A549 (cell line): ENCODE measurements around the gene GPR25. TPM values are rescaled to one million over a fixed set of nuclear protein-coding genes. Genes with fewer than 3 reads are reported as not detected.

ENCODE experiments used
- ATAC-seq, 2 experiments: fragments of 200-7000 bp in 1 of 2; fragments of >200 bp in 1 of 2; cut with Nextera tagmentation in 1 of 2; cut with Tn5 transposase in 1 of 2; 3 replicates each; pipeline versions ENCODE4 v1.8.0 to v1.9.1; 2018 to 2020; ENCODE audit warnings: mild to moderate bottlenecking in 1 of 2, moderate library complexity in 1 of 2
- CTCF ChIA-PET: fragments of 300-600 bp; sonication (Branson Sonifier 250); formaldehyde crosslinking; extraction: SDS; loops from one replicate; lab custom pipeline; 2021; ENCODE audit warnings: antibody characterized with exemption, inconsistent platforms; lab: Yijun Ruan, JAX
- POLR2A ChIA-PET: fragments of 350-600 bp; formaldehyde crosslinking; extraction: SDS; loops from one replicate; lab custom pipeline; 2021; ENCODE audit warnings: antibody characterized with exemption, inconsistent platforms; lab: Yijun Ruan, JAX
- DNase-seq, 2 experiments: peaks; one replicate each; pipeline versions ENCODE4 v3.0.0 to v3.0.0-alpha.2; 2011 to 2016; ENCODE audit warnings: low read depth in 1 of 2, low spot score in 1 of 2
- FAIRE-seq: peaks from 2 replicates; lab custom pipeline; 2011; peaks lifted over from hg19 to GRCh38; lab: Jason Lieb, UNC
- H3K27ac ChIP-seq, 2 experiments: fragments of >200 bp; sonication (Bioruptor Twin); formaldehyde crosslinking; 3 replicates each; pipeline ENCODE4 v1.5.1; 2016 to 2017
- H3K4me1 ChIP-seq: fragments of >200 bp; sonication (Bioruptor Twin); formaldehyde crosslinking; 3 replicates; pipeline ENCODE4 v1.6.1; 2016
- H3K4me2 ChIP-seq: fragments of >200 bp; sonication (Bioruptor Twin); formaldehyde crosslinking; 3 replicates; pipeline ENCODE4 v1.6.1; 2016
- H3K4me3 ChIP-seq: fragments of >200 bp; sonication (Bioruptor Twin); formaldehyde crosslinking; 3 replicates; pipeline ENCODE4 v1.5.1; 2016
- H3K9me3 ChIP-seq: fragments of >200 bp; sonication (Bioruptor Twin); formaldehyde crosslinking; 3 replicates; pipeline ENCODE4 v1.6.1; 2016
- CBX2 ChIP-seq: fragments of 200-600 bp; sonication (generic); IDR thresholded peaks from 2 replicates; pipeline ENCODE4 v1.6.1; 2016; ENCODE audit warnings: low read depth, mild to moderate bottlenecking, borderline replicate concordance
- EHF ChIP-seq: fragments of 250-450 bp; sonication (Bioruptor Pico); IDR thresholded peaks from 2 replicates; pipeline ENCODE4 v1.5.0; 2020; ENCODE audit warnings: mild to moderate bottlenecking
- FOSL2 ChIP-seq, 2 experiments: fragments of 450-650 bp in 1 of 2; fragments of >200 bp in 1 of 2; sonication (Bioruptor Twin) in 1 of 2; formaldehyde crosslinking; IDR thresholded peaks; 2 replicates each; pipeline versions ENCODE4 v1.5.0 to v1.6.1; 2016 to 2020; ENCODE audit warnings: mild to moderate bottlenecking in 1 of 2, moderate library complexity in 1 of 2
- JUNB ChIP-seq: fragments of >200 bp; sonication (Bioruptor Twin); formaldehyde crosslinking; IDR thresholded peaks from 2 replicates; pipeline ENCODE4 v1.6.1; 2016
- MYC ChIP-seq: IDR thresholded peaks from 2 replicates; pipeline ENCODE4 v1.6.1; 2012; ENCODE audit warnings: mild to moderate bottlenecking, inconsistent platforms, low read length, improper control_type of control experiment, borderline replicate concordance
- NR3C1 ChIP-seq: fragments of >200 bp; sonication (Bioruptor Twin); formaldehyde crosslinking; IDR thresholded peaks from 3 replicates; pipeline ENCODE4 v1.6.1; 2017
- POLR2AphosphoS2 ChIP-seq: conservative IDR thresholded peaks from 2 replicates; pipeline ENCODE4 v1.6.1; 2012; ENCODE audit warnings: low read length, improper control_type of control experiment, inconsistent platforms
- RNF2 ChIP-seq: fragments of 200-600 bp; sonication (generic); IDR thresholded peaks from 2 replicates; pipeline ENCODE4 v1.6.1; 2016; ENCODE audit warnings: low read depth, mild to moderate bottlenecking, antibody characterized with exemption, moderate library complexity, borderline replicate concordance
- TFCP2L1 ChIP-seq: fragments of 250-450 bp; sonication (Bioruptor Pico); IDR thresholded peaks from 2 replicates; pipeline ENCODE4 v1.5.0; 2021; ENCODE audit warnings: mild to moderate bottlenecking
- WGBS: methylation state at CpG from one replicate; pipeline ENCODE4 v1.1.6; 2017; ENCODE audit errors: missing lambda C conversion rate; 5-methylcytosine and 5-hydroxymethylcytosine counted together
- polyA plus RNA-seq, 4 experiments: library from polyadenylated mRNA; depleted of rRNA in 3 of 4; stranded (reverse); fragments of >200 nt; fragmentation: RNase III in 1 of 4; extraction: RNeasy Plus Mini Kit Qiagen cat#74134 plus additional on column Dnase treatment in 1 of 4; gene quantifications; 2 replicates in 3 of 4; 3 replicates in 1 of 4; pipeline ENCODE4 v1.2.3, GENCODE V29; 2011 to 2017
- TF ChIP-seq, protein P1 (sequence below): fragments of 200-600 bp; sonication (generic); IDR thresholded peaks from 2 replicates; pipeline ENCODE4 v1.6.1; 2016; ENCODE audit warnings: antibody characterized with exemption, mild to moderate bottlenecking, moderate library complexity
- TF ChIP-seq, protein P2 (sequence below): fragments of 250-450 bp; sonication (Bioruptor Pico); IDR thresholded peaks from 2 replicates; pipeline ENCODE4 v1.5.0; 2021; ENCODE audit warnings: mild to moderate bottlenecking, moderate library complexity, borderline replicate concordance
- TF ChIP-seq, protein P3 (sequence below): IDR thresholded peaks from 2 replicates; pipeline ENCODE4 v1.6.1; 2012; ENCODE audit warnings: low read depth, borderline replicate concordance
- TF ChIP-seq, protein P4 (sequence below): IDR thresholded peaks from 2 replicates; pipeline ENCODE4 v1.6.1; 2012
- TF ChIP-seq, protein P5 (sequence below): fragments of >200 bp; sonication (Bioruptor Twin); formaldehyde crosslinking; IDR thresholded peaks from 3 replicates; pipeline ENCODE4 v1.6.1; 2016

The GPR25 gene
- polyA plus RNA-seq, 2 of the 4 experiments (the other 2 are of a cell fraction) = not detected

DNA sequence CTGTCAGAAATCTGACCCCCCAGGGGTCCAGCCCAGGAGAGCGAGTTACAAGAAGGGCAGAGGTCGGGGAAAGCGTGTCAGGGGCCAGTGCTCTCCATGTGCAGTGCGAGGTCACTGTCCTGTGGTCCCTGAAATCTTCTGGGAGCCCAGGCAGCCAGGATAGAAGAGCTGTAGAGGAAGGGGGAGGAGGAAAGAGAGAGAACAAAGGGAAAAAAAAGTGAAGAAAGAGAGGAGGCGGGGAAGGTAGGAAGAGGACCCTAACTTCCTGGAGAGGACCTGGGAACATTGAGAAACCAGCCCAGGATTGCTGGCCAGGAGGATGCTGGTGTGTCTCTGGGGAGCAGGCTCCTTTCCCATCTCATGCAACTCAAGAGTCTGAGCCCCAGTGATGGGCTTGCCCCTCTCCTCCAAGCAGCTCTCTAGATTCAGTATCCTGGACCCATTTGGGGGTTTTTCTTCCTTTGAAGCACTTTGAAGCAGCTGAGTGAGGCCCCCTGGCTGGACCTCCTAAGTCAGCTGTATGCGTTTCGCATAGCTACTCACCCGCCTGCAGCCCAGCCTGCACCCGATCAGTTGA, 15.1 kb downstream of the GPR25 start:
- H3K4me2 ChIP-seq = no peak overlapping the region
- no peak for FAIRE-seq
- no peak for TF ChIP-seq POLR2AphosphoS2
- TF ChIP-seq JUNB = no peak
- TF ChIP-seq, protein P1, sequence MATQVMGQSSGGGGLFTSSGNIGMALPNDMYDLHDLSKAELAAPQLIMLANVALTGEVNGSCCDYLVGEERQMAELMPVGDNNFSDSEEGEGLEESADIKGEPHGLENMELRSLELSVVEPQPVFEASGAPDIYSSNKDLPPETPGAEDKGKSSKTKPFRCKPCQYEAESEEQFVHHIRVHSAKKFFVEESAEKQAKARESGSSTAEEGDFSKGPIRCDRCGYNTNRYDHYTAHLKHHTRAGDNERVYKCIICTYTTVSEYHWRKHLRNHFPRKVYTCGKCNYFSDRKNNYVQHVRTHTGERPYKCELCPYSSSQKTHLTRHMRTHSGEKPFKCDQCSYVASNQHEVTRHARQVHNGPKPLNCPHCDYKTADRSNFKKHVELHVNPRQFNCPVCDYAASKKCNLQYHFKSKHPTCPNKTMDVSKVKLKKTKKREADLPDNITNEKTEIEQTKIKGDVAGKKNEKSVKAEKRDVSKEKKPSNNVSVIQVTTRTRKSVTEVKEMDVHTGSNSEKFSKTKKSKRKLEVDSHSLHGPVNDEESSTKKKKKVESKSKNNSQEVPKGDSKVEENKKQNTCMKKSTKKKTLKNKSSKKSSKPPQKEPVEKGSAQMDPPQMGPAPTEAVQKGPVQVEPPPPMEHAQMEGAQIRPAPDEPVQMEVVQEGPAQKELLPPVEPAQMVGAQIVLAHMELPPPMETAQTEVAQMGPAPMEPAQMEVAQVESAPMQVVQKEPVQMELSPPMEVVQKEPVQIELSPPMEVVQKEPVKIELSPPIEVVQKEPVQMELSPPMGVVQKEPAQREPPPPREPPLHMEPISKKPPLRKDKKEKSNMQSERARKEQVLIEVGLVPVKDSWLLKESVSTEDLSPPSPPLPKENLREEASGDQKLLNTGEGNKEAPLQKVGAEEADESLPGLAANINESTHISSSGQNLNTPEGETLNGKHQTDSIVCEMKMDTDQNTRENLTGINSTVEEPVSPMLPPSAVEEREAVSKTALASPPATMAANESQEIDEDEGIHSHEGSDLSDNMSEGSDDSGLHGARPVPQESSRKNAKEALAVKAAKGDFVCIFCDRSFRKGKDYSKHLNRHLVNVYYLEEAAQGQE = no peak
- TF ChIP-seq, protein P2, sequence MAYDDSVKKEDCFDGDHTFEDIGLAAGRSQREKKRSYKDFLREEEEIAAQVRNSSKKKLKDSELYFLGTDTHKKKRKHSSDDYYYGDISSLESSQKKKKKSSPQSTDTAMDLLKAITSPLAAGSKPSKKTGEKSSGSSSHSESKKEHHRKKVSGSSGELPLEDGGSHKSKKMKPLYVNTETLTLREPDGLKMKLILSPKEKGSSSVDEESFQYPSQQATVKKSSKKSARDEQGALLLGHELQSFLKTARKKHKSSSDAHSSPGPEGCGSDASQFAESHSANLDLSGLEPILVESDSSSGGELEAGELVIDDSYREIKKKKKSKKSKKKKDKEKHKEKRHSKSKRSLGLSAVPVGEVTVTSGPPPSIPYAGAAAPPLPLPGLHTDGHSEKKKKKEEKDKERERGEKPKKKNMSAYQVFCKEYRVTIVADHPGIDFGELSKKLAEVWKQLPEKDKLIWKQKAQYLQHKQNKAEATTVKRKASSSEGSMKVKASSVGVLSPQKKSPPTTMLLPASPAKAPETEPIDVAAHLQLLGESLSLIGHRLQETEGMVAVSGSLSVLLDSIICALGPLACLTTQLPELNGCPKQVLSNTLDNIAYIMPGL (CRISPR knock-in tag) = no peak
- TF ChIP-seq NR3C1 = no peak
- no peak for TF ChIP-seq MYC
- no peak for TF ChIP-seq RNF2
- no peak for TF ChIP-seq FOSL2 (IDR thresholded peaks at IDR 0.05)
- TF ChIP-seq FOSL2 (CRISPR knock-in tag; IDR thresholded peaks at IDR 0.05) = no peak
- TF ChIP-seq, protein P3, sequence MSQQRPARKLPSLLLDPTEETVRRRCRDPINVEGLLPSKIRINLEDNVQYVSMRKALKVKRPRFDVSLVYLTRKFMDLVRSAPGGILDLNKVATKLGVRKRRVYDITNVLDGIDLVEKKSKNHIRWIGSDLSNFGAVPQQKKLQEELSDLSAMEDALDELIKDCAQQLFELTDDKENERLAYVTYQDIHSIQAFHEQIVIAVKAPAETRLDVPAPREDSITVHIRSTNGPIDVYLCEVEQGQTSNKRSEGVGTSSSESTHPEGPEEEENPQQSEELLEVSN = no peak
- TF ChIP-seq, protein P4, sequence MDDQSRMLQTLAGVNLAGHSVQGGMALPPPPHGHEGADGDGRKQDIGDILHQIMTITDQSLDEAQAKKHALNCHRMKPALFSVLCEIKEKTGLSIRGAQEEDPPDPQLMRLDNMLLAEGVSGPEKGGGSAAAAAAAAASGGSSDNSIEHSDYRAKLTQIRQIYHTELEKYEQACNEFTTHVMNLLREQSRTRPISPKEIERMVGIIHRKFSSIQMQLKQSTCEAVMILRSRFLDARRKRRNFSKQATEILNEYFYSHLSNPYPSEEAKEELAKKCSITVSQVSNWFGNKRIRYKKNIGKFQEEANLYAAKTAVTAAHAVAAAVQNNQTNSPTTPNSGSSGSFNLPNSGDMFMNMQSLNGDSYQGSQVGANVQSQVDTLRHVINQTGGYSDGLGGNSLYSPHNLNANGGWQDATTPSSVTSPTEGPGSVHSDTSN = no peak
- no peak for TF ChIP-seq EHF (CRISPR knock-in tag)
- TF ChIP-seq CBX2 = no peak
- POLR2A ChIA-PET = no interaction called here
- DNase-seq = no peak
- CTCF ChIA-PET = interaction anchor here (1.8 to 4.6 kb wide), 3 partner anchors 9 to 226 kb away, joined by 6 to 57 read pairs (median 7); no protein-coding TSS in a partner anchor
- H3K9me3 ChIP-seq = no peaks in the 10 kb centered on the region
- no peak for ATAC-seq
- no peak overlapping the region for H3K4me3 ChIP-seq
- peaks cover 26% of the 10 kb centered on the region for H3K4me1 ChIP-seq
- peak overlapping the region; percentile 13 to 63; a peak in 4 of 6 replicates for H3K27ac ChIP-seq
- WGBS = 90% methylated on average over 9 of the region's 9 CpGs

DNA sequence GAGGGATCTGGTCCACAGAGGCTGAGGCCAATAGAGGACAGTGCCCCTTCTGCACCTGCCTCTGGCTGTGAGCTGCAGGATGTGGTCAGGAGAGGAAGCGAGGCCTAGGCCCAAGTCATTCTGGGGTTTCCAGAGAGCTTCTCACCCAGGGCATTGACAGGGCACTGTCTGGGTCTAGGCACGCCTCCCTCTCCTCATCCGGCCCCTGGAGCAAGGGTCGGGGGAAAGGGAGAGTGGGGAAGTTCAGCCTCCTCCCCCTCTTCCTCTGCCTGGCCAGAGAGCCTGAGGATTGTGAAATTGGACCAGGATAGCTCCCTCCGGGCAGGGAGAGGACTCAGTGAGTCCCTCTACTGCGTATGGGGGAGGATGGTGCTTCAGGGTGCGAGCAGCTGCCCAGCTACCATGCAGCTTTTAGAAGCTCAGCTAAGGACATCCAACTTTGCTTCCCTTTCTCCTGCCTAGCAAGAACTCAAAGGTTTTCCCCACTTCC, 15.6 kb downstream of the GPR25 start:
- peak overlapping the region; percentile 13 to 63; a peak in 5 of 6 replicates for H3K27ac ChIP-seq
- POLR2A ChIA-PET = no interaction called here
- no peak for FAIRE-seq
- H3K4me3 ChIP-seq = no peak overlapping the region
- 0 out of 3 replicates have a peak overlapping the region, but pooled peaks have one; percentile 3 for H3K4me2 ChIP-seq
- no peak for DNase-seq
- H3K4me1 ChIP-seq = peaks cover 26% of the 10 kb centered on the region
- WGBS = 73% methylated on average over 7 of the region's 7 CpGs
- TF ChIP-seq, protein P5, sequence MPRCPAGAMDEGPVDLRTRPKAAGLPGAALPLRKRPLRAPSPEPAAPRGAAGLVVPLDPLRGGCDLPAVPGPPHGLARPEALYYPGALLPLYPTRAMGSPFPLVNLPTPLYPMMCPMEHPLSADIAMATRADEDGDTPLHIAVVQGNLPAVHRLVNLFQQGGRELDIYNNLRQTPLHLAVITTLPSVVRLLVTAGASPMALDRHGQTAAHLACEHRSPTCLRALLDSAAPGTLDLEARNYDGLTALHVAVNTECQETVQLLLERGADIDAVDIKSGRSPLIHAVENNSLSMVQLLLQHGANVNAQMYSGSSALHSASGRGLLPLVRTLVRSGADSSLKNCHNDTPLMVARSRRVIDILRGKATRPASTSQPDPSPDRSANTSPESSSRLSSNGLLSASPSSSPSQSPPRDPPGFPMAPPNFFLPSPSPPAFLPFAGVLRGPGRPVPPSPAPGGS = no peak
- TF ChIP-seq TFCP2L1 (CRISPR knock-in tag) = no peak
- no peaks in the 10 kb centered on the region for H3K9me3 ChIP-seq
- no peak for ATAC-seq
- CTCF ChIA-PET = interaction anchor here (1.8 to 5.8 kb wide), 5 partner anchors 9 to 226 kb away, joined by 6 to 57 read pairs (median 9); no protein-coding TSS in a partner anchor
